Neural crest cell (in vitro differentiated cells): ENCODE results near the gene TDRD10. TPM values are rescaled to one million over a fixed set of nuclear protein-coding genes. Genes with fewer than 3 reads are reported as not detected.

Experiments used
- DNase-seq: peaks from one replicate; pipeline ENCODE4 v3.0.0; 2021; ENCODE audit warnings: low read depth, mixed read lengths, low spot score
- H3K27ac Mint-ChIP-seq: one replicate; pipeline ENCODE4 v1.8.0; 2021; ENCODE audit warnings: mild to moderate bottlenecking, mixed read lengths; ENCODE audit not compliant: unreplicated experiment
- H3K27me3 Mint-ChIP-seq: 2 replicates; pipeline ENCODE4 v1.8.0; 2021; ENCODE audit warnings: low read depth, mild to moderate bottlenecking, mixed read lengths
- H3K36me3 Mint-ChIP-seq: 2 replicates; pipeline ENCODE4 v1.8.0; 2021; ENCODE audit warnings: low read depth, mild to moderate bottlenecking, mixed read lengths
- H3K4me1 Mint-ChIP-seq: 2 replicates; pipeline ENCODE4 v1.8.0; 2021; ENCODE audit warnings: mixed read lengths
- H3K4me3 Mint-ChIP-seq: one replicate; pipeline ENCODE4 v1.8.0; 2021; ENCODE audit warnings: mild to moderate bottlenecking, mixed read lengths
- H3K9me3 Mint-ChIP-seq: 2 replicates; pipeline ENCODE4 v1.8.0; 2021; ENCODE audit warnings: mixed read lengths
- total RNA-seq: library from RNA; stranded (reverse); gene quantifications from 2 replicates; pipeline ENCODE4 v1.2.1, GENCODE V29; 2021
- TF ChIP-seq, protein P1 (sequence below): fragments of 200-600 bp; sonication (generic); conservative IDR thresholded peaks from 2 replicates; pipeline ENCODE4 v1.5.0; 2021; ENCODE audit warnings: antibody characterized with exemption, mild to moderate bottlenecking

TDRD10 gene
- total RNA-seq, 1 donor from 2014 or later = not detected

DNA sequence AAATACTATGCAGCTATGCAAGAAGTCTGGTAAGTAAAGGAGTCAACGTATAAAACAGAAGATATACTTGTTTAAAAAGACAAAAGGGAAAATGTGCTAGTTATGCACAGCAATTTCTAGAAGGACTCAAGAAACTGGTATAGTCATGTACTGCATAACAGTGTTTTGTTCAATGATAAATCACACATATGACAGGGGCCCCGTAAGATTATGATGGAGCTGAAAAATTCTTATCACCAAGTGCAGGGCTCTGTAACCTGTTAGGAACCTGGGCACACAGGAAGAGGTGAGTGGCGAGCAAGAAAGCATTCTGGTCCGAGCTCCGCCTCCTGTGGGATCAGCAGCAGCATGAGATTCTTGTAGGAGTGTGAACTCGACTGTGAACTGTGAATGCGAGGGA lies 92.8 kb downstream of the TDRD10 start:
- Mint-ChIP-seq H3K4me3 (no peak overlapping the region), H3K36me3 (peaks cover 13% of the 10 kb centered on the region), H3K27me3 (no peaks in the 10 kb centered on the region), H3K27ac (no peak overlapping the region), H3K4me1 (peaks cover 7% of the 10 kb centered on the region), H3K9me3 (no peaks in the 10 kb centered on the region)
- no peak for DNase-seq
- TF ChIP-seq, protein P1, sequence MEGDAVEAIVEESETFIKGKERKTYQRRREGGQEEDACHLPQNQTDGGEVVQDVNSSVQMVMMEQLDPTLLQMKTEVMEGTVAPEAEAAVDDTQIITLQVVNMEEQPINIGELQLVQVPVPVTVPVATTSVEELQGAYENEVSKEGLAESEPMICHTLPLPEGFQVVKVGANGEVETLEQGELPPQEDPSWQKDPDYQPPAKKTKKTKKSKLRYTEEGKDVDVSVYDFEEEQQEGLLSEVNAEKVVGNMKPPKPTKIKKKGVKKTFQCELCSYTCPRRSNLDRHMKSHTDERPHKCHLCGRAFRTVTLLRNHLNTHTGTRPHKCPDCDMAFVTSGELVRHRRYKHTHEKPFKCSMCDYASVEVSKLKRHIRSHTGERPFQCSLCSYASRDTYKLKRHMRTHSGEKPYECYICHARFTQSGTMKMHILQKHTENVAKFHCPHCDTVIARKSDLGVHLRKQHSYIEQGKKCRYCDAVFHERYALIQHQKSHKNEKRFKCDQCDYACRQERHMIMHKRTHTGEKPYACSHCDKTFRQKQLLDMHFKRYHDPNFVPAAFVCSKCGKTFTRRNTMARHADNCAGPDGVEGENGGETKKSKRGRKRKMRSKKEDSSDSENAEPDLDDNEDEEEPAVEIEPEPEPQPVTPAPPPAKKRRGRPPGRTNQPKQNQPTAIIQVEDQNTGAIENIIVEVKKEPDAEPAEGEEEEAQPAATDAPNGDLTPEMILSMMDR = no peak

DNA sequence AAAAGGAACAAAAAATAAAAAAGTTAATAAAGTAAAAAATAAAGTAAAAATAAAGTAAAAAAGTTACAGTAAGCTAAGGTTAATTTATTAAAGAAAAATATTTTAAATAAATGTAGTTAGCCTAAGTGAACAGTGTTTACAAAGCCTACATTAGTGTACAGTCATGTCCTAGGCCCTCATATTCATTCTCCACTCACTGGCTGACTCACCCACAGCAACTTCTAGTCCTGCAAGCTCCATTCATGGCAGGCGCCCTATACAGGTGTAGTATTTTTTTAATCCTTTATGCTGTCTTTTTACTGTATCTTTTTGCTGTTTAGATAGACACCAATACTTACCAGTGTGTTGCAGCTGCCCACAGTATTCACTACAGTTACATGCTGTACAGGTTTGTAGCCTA lies 93.6 kb downstream of the TDRD10 start:
- Mint-ChIP-seq H3K27ac (no peak overlapping the region), H3K9me3 (no peaks in the 10 kb centered on the region), H3K4me3 (no peak overlapping the region), H3K27me3 (no peaks in the 10 kb centered on the region), H3K4me1 (peaks cover 8% of the 10 kb centered on the region), H3K36me3 (peaks cover 13% of the 10 kb centered on the region)
- DNase-seq = no peak
- TF ChIP-seq, protein P1 = no peak

Other genes with a start within 250 kb of the TDRD10 start
- 63.4 and 63.7 TPM in 2 replicates for gene HAX1, start 229.6 kb upstream of the TDRD10 start, total RNA-seq
- gene AQP10, start 181.1 kb upstream of the TDRD10 start, total RNA-seq = not detected in 2 replicates
- 44.2 and 48.0 TPM in 2 replicates for gene ATP8B2, start 176.7 kb upstream of the TDRD10 start, total RNA-seq
- 0.07 and 0.09 TPM in 2 replicates for gene IL6R, start 96.9 kb upstream of the TDRD10 start, total RNA-seq
- 0.11 and 0.19 TPM in 2 replicates for gene SHE, start 193 bp downstream of the TDRD10 start, total RNA-seq
- 89.9 and 94.3 TPM in 2 replicates for gene UBE2Q1, start 56.4 kb downstream of the TDRD10 start, total RNA-seq
- gene CHRNB2, start 65.6 kb downstream of the TDRD10 start, total RNA-seq = 8.7 and 10.6 TPM in 2 replicates
- 148 and 165 TPM in 2 replicates for gene ADAR, start 106.0 kb downstream of the TDRD10 start, total RNA-seq